ENCODE measurements around the gene ADGRG7.
A peak's percentile ranks its signal among the peaks of the same experiment; 100 is the strongest.

GRCh38 chr3:100602506-100603444 is 6.6 kb upstream of the ADGRG7 start:
- no peak for TF ChIP-seq E2F1 (CRISPR knock-in tag; IDR thresholded peaks at IDR 0.05)
- TF ChIP-seq CC2D1A (CRISPR knock-in tag; IDR thresholded peaks at IDR 0.05) = no peak
- peak; percentile 54; the same call in 1 of the 2 replicates for TF ChIP-seq HBP1 (CRISPR knock-in tag; IDR thresholded peaks at IDR 0.05; ENCODE audit: low read depth)
